ENCODE results near the gene CCDC167.

The CCDC167 gene

DNA sequence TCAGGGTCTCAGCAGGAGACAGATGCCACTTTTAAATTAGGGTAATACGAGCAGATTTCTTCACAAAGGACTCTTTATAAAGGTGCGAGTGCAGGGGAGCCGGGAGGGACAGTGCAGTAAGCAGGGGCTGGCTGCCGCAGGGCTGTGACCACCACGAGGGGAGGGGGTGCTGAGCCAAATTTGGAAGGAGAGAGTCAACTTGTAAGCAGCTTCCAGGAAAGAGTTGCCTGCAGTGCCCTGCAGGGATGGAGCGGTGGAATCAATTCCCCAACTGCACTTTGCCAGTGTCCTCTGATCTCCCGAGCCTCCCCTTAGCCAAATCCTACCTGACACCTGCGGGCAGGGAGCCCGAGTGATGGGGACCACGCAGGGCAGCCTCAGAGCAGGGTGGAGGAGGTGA lies 13.9 kb upstream of the CCDC167 start:
- Histone ChIP-seq H3K4me3 (replicated peaks; ENCODE audit: low read depth, low read length) (no peak overlapping the region), H3K27me3 (replicated peaks; ENCODE audit: control insufficient read depth, insufficient read depth, low read length) (no peaks in the 10 kb centered on the region), H3K36me3 (ENCODE audit: control insufficient read depth, insufficient read depth, low read length) (no peaks in the 10 kb centered on the region)
- DNase-seq (ENCODE audit: extremely low read depth, insufficient read length) = no peak
- TF ChIP-seq, protein P1, sequence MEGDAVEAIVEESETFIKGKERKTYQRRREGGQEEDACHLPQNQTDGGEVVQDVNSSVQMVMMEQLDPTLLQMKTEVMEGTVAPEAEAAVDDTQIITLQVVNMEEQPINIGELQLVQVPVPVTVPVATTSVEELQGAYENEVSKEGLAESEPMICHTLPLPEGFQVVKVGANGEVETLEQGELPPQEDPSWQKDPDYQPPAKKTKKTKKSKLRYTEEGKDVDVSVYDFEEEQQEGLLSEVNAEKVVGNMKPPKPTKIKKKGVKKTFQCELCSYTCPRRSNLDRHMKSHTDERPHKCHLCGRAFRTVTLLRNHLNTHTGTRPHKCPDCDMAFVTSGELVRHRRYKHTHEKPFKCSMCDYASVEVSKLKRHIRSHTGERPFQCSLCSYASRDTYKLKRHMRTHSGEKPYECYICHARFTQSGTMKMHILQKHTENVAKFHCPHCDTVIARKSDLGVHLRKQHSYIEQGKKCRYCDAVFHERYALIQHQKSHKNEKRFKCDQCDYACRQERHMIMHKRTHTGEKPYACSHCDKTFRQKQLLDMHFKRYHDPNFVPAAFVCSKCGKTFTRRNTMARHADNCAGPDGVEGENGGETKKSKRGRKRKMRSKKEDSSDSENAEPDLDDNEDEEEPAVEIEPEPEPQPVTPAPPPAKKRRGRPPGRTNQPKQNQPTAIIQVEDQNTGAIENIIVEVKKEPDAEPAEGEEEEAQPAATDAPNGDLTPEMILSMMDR (IDR thresholded peaks at IDR 0.05; ENCODE audit: insufficient read depth, low read length, poor library complexity, severe bottlenecking) = no peak

DNA sequence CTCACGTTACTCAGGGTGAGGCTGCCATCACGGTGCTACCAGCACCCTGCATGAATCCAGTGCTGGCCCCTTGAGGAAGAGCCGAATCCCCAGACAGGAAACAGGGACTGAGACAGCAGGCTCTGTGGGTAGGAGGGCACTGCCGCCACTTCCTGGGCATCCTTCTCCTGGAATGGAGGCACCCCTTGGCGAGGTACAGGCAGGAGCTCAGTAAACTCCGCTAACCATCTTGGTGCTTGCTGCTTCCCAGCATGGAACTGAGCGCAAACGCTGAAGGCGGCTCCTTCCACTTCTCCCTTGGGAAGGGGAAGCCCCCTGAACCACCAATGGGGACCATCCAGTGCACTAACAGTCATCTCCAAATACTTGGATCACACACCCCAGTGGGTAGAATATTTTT lies 13.5 kb upstream of the CCDC167 start:
- DNase-seq (ENCODE audit: extremely low read depth, insufficient read length) = no peak
- Histone ChIP-seq H3K36me3 (ENCODE audit: control insufficient read depth, insufficient read depth, low read length) (no peaks in the 10 kb centered on the region), H3K27me3 (replicated peaks; ENCODE audit: control insufficient read depth, insufficient read depth, low read length) (no peaks in the 10 kb centered on the region), H3K4me3 (replicated peaks; ENCODE audit: low read depth, low read length) (no peak overlapping the region)
- TF ChIP-seq, protein P1 (IDR thresholded peaks at IDR 0.05; ENCODE audit: insufficient read depth, low read length, poor library complexity, severe bottlenecking) = no peak

GRCh38 chr6:37512400-37513011 lies 12.8 kb upstream of the CCDC167 start:
- no peak for DNase-seq (ENCODE audit: extremely low read depth, insufficient read length)
- H3K36me3 ChIP-seq (ENCODE audit: control insufficient read depth, insufficient read depth, low read length) = no peaks in the 10 kb centered on the region
- H3K4me3 ChIP-seq (replicated peaks; ENCODE audit: low read depth, low read length) = no peak overlapping the region
- H3K27me3 ChIP-seq (replicated peaks; ENCODE audit: control insufficient read depth, insufficient read depth, low read length) = no peaks in the 10 kb centered on the region
- TF ChIP-seq, protein P1 (IDR thresholded peaks at IDR 0.05; ENCODE audit: insufficient read depth, low read length, poor library complexity, severe bottlenecking) = no peak

DNA sequence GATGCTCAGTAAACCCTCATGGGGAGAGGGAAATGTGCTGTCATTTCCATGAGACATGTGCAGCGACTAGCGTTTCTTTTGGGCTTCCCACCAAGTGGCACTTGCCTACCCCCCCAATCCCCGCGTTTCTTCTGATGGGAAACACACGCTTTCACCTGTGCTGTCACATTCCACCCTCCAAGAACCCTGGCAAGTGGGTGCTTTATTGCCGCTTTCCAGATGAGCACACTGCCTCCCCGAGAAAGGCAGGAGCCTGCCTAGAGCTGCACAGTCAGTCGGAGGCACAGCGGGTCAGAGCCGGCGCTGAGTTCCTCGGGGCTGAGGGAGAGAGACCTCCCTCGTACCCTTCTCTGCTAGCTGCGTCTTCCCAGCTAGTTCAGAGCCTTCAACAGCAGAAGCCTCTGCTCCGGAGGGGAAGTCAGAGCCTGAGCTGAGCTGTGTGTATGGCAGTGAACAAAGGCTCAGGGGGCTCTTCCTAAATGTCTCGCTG lies 12.3 kb upstream of the CCDC167 start:
- no peaks in the 10 kb centered on the region for H3K36me3 ChIP-seq (ENCODE audit: control insufficient read depth, insufficient read depth, low read length)
- no peaks in the 10 kb centered on the region for H3K27me3 ChIP-seq (replicated peaks; ENCODE audit: control insufficient read depth, insufficient read depth, low read length)
- TF ChIP-seq, protein P1 (IDR thresholded peaks at IDR 0.05; ENCODE audit: insufficient read depth, low read length, poor library complexity, severe bottlenecking) = no peak

GRCh38 chr6:37511201-37511600 lies 11.5 kb upstream of the CCDC167 start:
- no peak overlapping the region for H3K4me3 ChIP-seq (replicated peaks; ENCODE audit: low read depth, low read length)
- DNase-seq (ENCODE audit: extremely low read depth, insufficient read length) = no peak
- H3K36me3 ChIP-seq (ENCODE audit: control insufficient read depth, insufficient read depth, low read length) = no peaks in the 10 kb centered on the region
- TF ChIP-seq, protein P1 (IDR thresholded peaks at IDR 0.05; ENCODE audit: insufficient read depth, low read length, poor library complexity, severe bottlenecking) = no peak
- no peaks in the 10 kb centered on the region for H3K27me3 ChIP-seq (replicated peaks; ENCODE audit: control insufficient read depth, insufficient read depth, low read length)

More for the DNA sequence above, 12.3 kb upstream of the CCDC167 start:
- no peak for DNase-seq (ENCODE audit: extremely low read depth, insufficient read length)
- no peak overlapping the region for H3K4me3 ChIP-seq (replicated peaks; ENCODE audit: low read depth, low read length)
